ENCODE measurements around the gene ATXN7L1. TPM values are rescaled to one million over a fixed set of nuclear protein-coding genes. Genes with fewer than 3 reads are reported as not detected.

ATXN7L1 gene
- total RNA-seq, 1 donor from 2014 or later: 16.0 TPM

GRCh38 chr7:105875505-105875904, 894 bp downstream of the ATXN7L1 start:
- peaks cover 28% of the 10 kb centered on the region for H3K4me1 Mint-ChIP-seq (ENCODE audit: unreplicated experiment)
- H3K36me3 Mint-ChIP-seq: peaks cover 15% of the 10 kb centered on the region
- H3K27ac Mint-ChIP-seq: peak overlapping the region; percentile 99
- DNase-seq (ENCODE audit: extremely low spot score, unreplicated experiment): no peak
- H3K9me3 Mint-ChIP-seq: no peaks in the 10 kb centered on the region
- peaks cover 23% of the 10 kb centered on the region for H3K27me3 Mint-ChIP-seq
- H3K4me3 Mint-ChIP-seq: peak overlapping the region; percentile 100
- no peak for TF ChIP-seq CTCF (conservative IDR thresholded peaks at IDR 0.05)

- no peak for DNase-seq (ENCODE audit: extremely low spot score, unreplicated experiment)
- no peak for TF ChIP-seq CTCF (conservative IDR thresholded peaks at IDR 0.05)
- no peak overlapping the region for H3K27ac Mint-ChIP-seq
- H3K27me3 Mint-ChIP-seq: peaks cover 17% of the 10 kb centered on the region
- H3K9me3 Mint-ChIP-seq: no peaks in the 10 kb centered on the region
- no peak overlapping the region for H3K4me3 Mint-ChIP-seq
- peaks cover 21% of the 10 kb centered on the region for H3K36me3 Mint-ChIP-seq
- peaks cover 25% of the 10 kb centered on the region for H3K4me1 Mint-ChIP-seq (ENCODE audit: unreplicated experiment)
Measured at GRCh38 chr7:105874055-105874454, 2.3 kb downstream of the ATXN7L1 start.

- Mint-ChIP-seq H3K27ac (no peak overlapping the region), H3K27me3 (peaks cover under 1% of the 10 kb centered on the region), H3K4me1 (ENCODE audit: unreplicated experiment) (peaks cover 14% of the 10 kb centered on the region), H3K4me3 (no peak overlapping the region), H3K9me3 (no peaks in the 10 kb centered on the region), H3K36me3 (peaks cover 23% of the 10 kb centered on the region)
- TF ChIP-seq CTCF (conservative IDR thresholded peaks at IDR 0.05): no peak
- no peak for DNase-seq (ENCODE audit: extremely low spot score, unreplicated experiment)
Measured at GRCh38 chr7:105872491-105872890, 3.9 kb downstream of the ATXN7L1 start.

- H3K9me3 Mint-ChIP-seq: no peaks in the 10 kb centered on the region
- no peak overlapping the region for H3K4me3 Mint-ChIP-seq
- no peaks in the 10 kb centered on the region for H3K27me3 Mint-ChIP-seq
- H3K36me3 Mint-ChIP-seq: peaks cover 23% of the 10 kb centered on the region
- DNase-seq (ENCODE audit: extremely low spot score, unreplicated experiment): no peak
- H3K4me1 Mint-ChIP-seq (ENCODE audit: unreplicated experiment): peaks cover 12% of the 10 kb centered on the region
- no peak for TF ChIP-seq CTCF (conservative IDR thresholded peaks at IDR 0.05)
- H3K27ac Mint-ChIP-seq: no peak overlapping the region
Measured at GRCh38 chr7:105871142-105871541, 5.3 kb downstream of the ATXN7L1 start.

- DNase-seq (ENCODE audit: extremely low spot score, unreplicated experiment): no peak
- Mint-ChIP-seq H3K27ac (no peak overlapping the region), H3K4me1 (ENCODE audit: unreplicated experiment) (no peaks in the 10 kb centered on the region), H3K4me3 (no peak overlapping the region), H3K27me3 (no peaks in the 10 kb centered on the region), H3K36me3 (peaks cover 13% of the 10 kb centered on the region), H3K9me3 (no peaks in the 10 kb centered on the region)
- TF ChIP-seq CTCF (conservative IDR thresholded peaks at IDR 0.05): no peak
Measured at GRCh38 chr7:105866102-105866801, 10.1 kb downstream of the ATXN7L1 start.

Measured in type B pancreatic cell (in vitro differentiated cells).